ENCODE results near the gene TRAPPC10.

GRCh38 chr21:43972850-43973633 is 39.1 kb upstream of the TRAPPC10 start:
- TF ChIP-seq CTCF (IDR thresholded peaks at IDR 0.05; ENCODE audit: low read depth, low read length, poor library complexity, severe bottlenecking) (no peak), EZH2phosphoT487 (IDR thresholded peaks at IDR 0.05; ENCODE audit: borderline replicate concordance, low read length) (no peak)
